Heart left ventricle (tissue), 16 donors: Measurements from ENCODE around the gene DIP2C. TPM values are rescaled to one million over a fixed set of nuclear protein-coding genes. Genes with fewer than 3 reads are reported as not detected.

Experiments
- ATAC-seq, 4 donors: fragments of 200-7000 bp; cut with Tn5 transposase; one replicate each; pipeline ENCODE4 v1.9.1; 2020 to 2022; ENCODE audit warnings: moderate library complexity in 4 of 4, mild to moderate bottlenecking in 3 of 4, moderate number of reproducible peaks in 1 of 4
- DNase-seq, 5 donors: peaks; one replicate each; pipeline ENCODE4 v3.0.0-alpha.2; 2020
- H3K27ac ChIP-seq, 12 donors: fragments of 200-600 bp; sonication (generic) in 4 of 12; one replicate each; pipeline versions ENCODE4 v1.5.0 to v1.8.0; 2016 to 2022; ENCODE audit warnings: mild to moderate bottlenecking in 2 of 12
- H3K27me3 ChIP-seq, 9 donors: fragments of 200-600 bp; sonication (generic) in 2 of 9; one replicate each; pipeline versions ENCODE4 v1.5.1 to v1.8.0; 2016 to 2022; ENCODE audit warnings: mild to moderate bottlenecking in 3 of 9
- H3K36me3 ChIP-seq, 9 donors: fragments of 200-600 bp; sonication (generic) in 2 of 9; one replicate each; pipeline versions ENCODE4 v1.5.0 to v1.8.0; 2018 to 2022; ENCODE audit warnings: mild to moderate bottlenecking in 2 of 9
- H3K4me1 ChIP-seq, 12 donors: fragments of 200-600 bp; sonication (generic) in 4 of 12; one replicate each; pipeline versions ENCODE4 v1.5.0 to v1.8.0; 2016 to 2022; ENCODE audit warnings: mild to moderate bottlenecking in 3 of 12
- H3K4me3 ChIP-seq, 12 donors: fragments of 200-600 bp; sonication (generic) in 4 of 12; one replicate each; pipeline versions ENCODE4 v1.5.0 to v1.8.0; 2017 to 2022; ENCODE audit warnings: mild to moderate bottlenecking in 9 of 12, moderate library complexity in 4 of 12
- H3K9me3 ChIP-seq, 12 donors: fragments of 200-600 bp; sonication (generic) in 4 of 12; one replicate each; pipeline versions ENCODE4 v1.5.0 to v1.8.0; 2016 to 2022; ENCODE audit warnings: mild to moderate bottlenecking in 1 of 12
- CTCF ChIP-seq, 12 donors: fragments of 200-600 bp; sonication (generic) in 4 of 12; IDR thresholded peaks; one replicate each; pipeline versions ENCODE4 v1.5.0 to v1.8.0; 2018 to 2022; ENCODE audit warnings: antibody characterized with exemption in 12 of 12, mild to moderate bottlenecking in 5 of 12
- POLR2A ChIP-seq, 2 donors: fragments of 450-650 bp; IDR thresholded peaks; one replicate each; pipeline ENCODE4 v1.6.1; 2017; ENCODE audit warnings: antibody characterized with exemption in 2 of 2, mild to moderate bottlenecking in 2 of 2, moderate library complexity in 2 of 2
- WGBS, 4 donors: extraction: QIAGEN DNeasy Blood & Tissue Kit in 2 of 4; methylation state at CpG; one replicate each; pipeline versions ENCODE4 v1.1.5 to v1.1.7; 2013 to 2018; 5-methylcytosine and 5-hydroxymethylcytosine counted together
- intact Hi-C, 10 donors: fragments of 100-400 bp; cut with DNase I; formaldehyde crosslinking; loops; one replicate each; pipeline versions ENCODE4 v1.11.1 to v1.14.2; 2022
- polyA plus RNA-seq, 2 donors: library from polyadenylated mRNA; stranded (reverse); fragments of 200-250 nt; gene quantifications; one replicate each; pipeline ENCODE4 v1.2.3, GENCODE V29; 2013
- total RNA-seq, 9 donors: library from RNA; depleted of rRNA in 2 of 9; stranded (reverse); fragments of >200 nt in 2 of 9; fragmentation: NEBNext Ultra II Directional in 3 of 9; extraction: Animal tissue kit (Norgen Biotek cat#: 25700) in 3 of 9; gene quantifications; one replicate each; pipeline versions ENCODE4 v1.1.0 to v1.2.4, GENCODE V29; 2016 to 2023
- donor health status: ischemic (EF 13 %, LVEDD 7.1; RV severe dilation, severe dysfunction).
- donor health status: healthy with polysubstance abuse.
- donor health status: DM: no; HTN: yes; CAD: no.
- donor health status: DM: no; HTN: no; CAD: no.
- donor health status: ischemic (EF 25% LVEDD 6.9; RV normal size, moderate dysfunction).
- donor health status: ischemic (EF 25% LVEDD 5.7; RV mildly dilated, moderate dysfunction).
- donor health status: healthy.
- donor health status: DM: yes; HTN: yes; CAD: no.
- donor health status: ischemic (EF 35%, LVEDD 5.7; RV mildly dilated, moderate dysfunction).
- donor health status: nonischemic (EF 11% LVEDD 7.7; RV severe dilation, severe dysfunction).
- donor health status: DM: yes; HTN: yes; CAD: no.
- donor health status: PGD.
- donor health status: ischemic (EF 29% LVEDD 5.4; RV normal size, mild dysfunction).
- donor health status: nonischemic (EF 23%, LVEDD 6.1; RV moderate dilation, normal function).

Gene DIP2C
- total and polyA plus RNA-seq, 11 donors: 7.4 to 43.1 (median 28.5) TPM

GRCh38 chr10:273088-273487 lies 416.4 kb downstream of the DIP2C start:
- Histone ChIP-seq H3K4me1 (peaks cover 0 to under 1% (median 0%) of the 10 kb centered on the region in 12 donors), H3K36me3 (peaks cover 0 to 28% (median 21%) of the 10 kb centered on the region in 9 donors), H3K9me3 (no peaks in the 10 kb centered on the region), H3K27me3 (no peaks in the 10 kb centered on the region), H3K27ac (no peak overlapping the region), H3K4me3 (no peak overlapping the region)
- 96 to 98% (median 97%) methylated on average over 16 of the region's 16 CpGs for WGBS, 4 donors
- TF ChIP-seq POLR2A (IDR thresholded peaks at IDR 0.05) (no peak), CTCF (IDR thresholded peaks at IDR 0.05) (no peak)
- ATAC-seq: no peak
- no peak for DNase-seq
- intact Hi-C loops: no loop called here

GRCh38 chr10:271722-272121 lies 417.7 kb downstream of the DIP2C start:
- Histone ChIP-seq H3K36me3 (peaks cover 0 to 17% (median 8%) of the 10 kb centered on the region in 9 donors), H3K27ac (no peak overlapping the region), H3K9me3 (no peaks in the 10 kb centered on the region), H3K4me3 (no peak overlapping the region), H3K27me3 (no peaks in the 10 kb centered on the region), H3K4me1 (no peaks in the 10 kb centered on the region)
- 87 to 97% (median 96%) methylated on average over 6 of the region's 6 CpGs for WGBS, 4 donors
- intact Hi-C loops: loop anchor here in 1 of 10 donors (2.0 kb wide), 1 partner anchor 29 kb away; no protein-coding TSS in a partner anchor
- no peak for DNase-seq
- no peak for ATAC-seq
- TF ChIP-seq CTCF (IDR thresholded peaks at IDR 0.05) (no peak), POLR2A (IDR thresholded peaks at IDR 0.05) (no peak)

GRCh38 chr10:271201-271600 lies 418.3 kb downstream of the DIP2C start:
- Histone ChIP-seq H3K9me3 (no peaks in the 10 kb centered on the region), H3K4me1 (no peaks in the 10 kb centered on the region), H3K27me3 (no peaks in the 10 kb centered on the region), H3K36me3 (peaks cover 0 to 12% (median 7%) of the 10 kb centered on the region in 9 donors), H3K27ac (no peak overlapping the region), H3K4me3 (no peak overlapping the region)
- TF ChIP-seq POLR2A (IDR thresholded peaks at IDR 0.05): no peak
- TF ChIP-seq CTCF (IDR thresholded peaks at IDR 0.05): no peak
- ATAC-seq: no peak
- intact Hi-C loops: loop anchor here in 1 of 10 donors (2.0 kb wide), 1 partner anchor 30 kb away; no protein-coding TSS in a partner anchor
- WGBS, 4 donors: 60 to 78% (median 69%) methylated on average over 3 of the region's 3 CpGs
- DNase-seq: no peak

GRCh38 chr10:269440-270074 lies 419.9 kb downstream of the DIP2C start:
- TF ChIP-seq POLR2A (IDR thresholded peaks at IDR 0.05) (no peak), CTCF (IDR thresholded peaks at IDR 0.05) (no peak)
- Histone ChIP-seq H3K4me1 (no peaks in the 10 kb centered on the region), H3K27me3 (no peaks in the 10 kb centered on the region), H3K4me3 (no peak overlapping the region), H3K9me3 (no peaks in the 10 kb centered on the region), H3K27ac (no peak overlapping the region), H3K36me3 (no peaks in the 10 kb centered on the region)
- ATAC-seq (no peak), DNase-seq (no peak)
- WGBS, 4 donors: 80 to 83% (median 82%) methylated on average over 8 to 10 of the region's 10 CpGs
- intact Hi-C loops: loop anchor here in 1 of 10 donors (2.0 kb wide), 1 partner anchor 31 kb away; no protein-coding TSS in a partner anchor
